Endothelial cell of umbilical vein (primary cell): Measurements from ENCODE around the gene CCDC146. TPM values are rescaled to one million over a fixed set of nuclear protein-coding genes. Genes with fewer than 3 reads are reported as not detected.

Experiments
- BruUV-seq: library from RNA; stranded (reverse); fragments of 400-500 nt; replicated peaks from 2 replicates; lab custom pipeline; 2021; lab: Mats Ljungman, UMichigan
- CTCF ChIA-PET: fragments of 300-600, 350-600 bp; sonication (Branson Sonifier 250); formaldehyde crosslinking; loops from one replicate; lab custom pipeline; 2021; ENCODE audit warnings: antibody characterized with exemption, inconsistent platforms; lab: Charles Lee
- POLR2A ChIA-PET: fragments of 300-600, 350-600 bp; sonication (Branson Sonifier 250); formaldehyde crosslinking; loops from one replicate; lab custom pipeline; 2021; ENCODE audit warnings: antibody characterized with exemption, inconsistent platforms; lab: Charles Lee
- DNase-seq: peaks from one replicate; pipeline ENCODE4 v3.0.0-alpha.2; 2011; ENCODE audit warnings: low read depth, low spot score
- FAIRE-seq: peaks from 2 replicates; lab custom pipeline; 2011; peaks lifted over from hg19 to GRCh38; lab: Jason Lieb, UNC
- H2AFZ ChIP-seq: 2 replicates; pipeline ENCODE4 v1.6.0; 2012; ENCODE audit warnings: low read depth, low read length, control low read depth, inconsistent platforms
- H3K27ac ChIP-seq: 2 replicates; pipeline ENCODE4 v1.5.1; 2011; ENCODE audit warnings: low read depth, mild to moderate bottlenecking, control low read depth, low read length, moderate library complexity; ENCODE audit not compliant: insufficient read depth
- H3K27me3 ChIP-seq, 2 experiments: 2 replicates each; pipeline versions ENCODE4 v1.6.0 to v1.6.1; 2011; ENCODE audit warnings: low read length in 2 of 2, mixed read lengths in 1 of 2; ENCODE audit not compliant: control insufficient read depth in 2 of 2, insufficient read depth in 2 of 2
- H3K36me3 ChIP-seq, 2 experiments: 2 replicates in 1 of 2; 3 replicates in 1 of 2; pipeline ENCODE4 v1.5.1; 2011; ENCODE audit warnings: low read length in 2 of 2, mild to moderate bottlenecking in 1 of 2, moderate library complexity in 1 of 2; ENCODE audit not compliant: control insufficient read depth in 2 of 2, insufficient read depth in 2 of 2; ENCODE audit errors: extremely low read depth in 1 of 2
- H3K4me1 ChIP-seq: 3 replicates; pipeline ENCODE4 v1.5.1; 2011; ENCODE audit warnings: mild to moderate bottlenecking, low read length; ENCODE audit not compliant: control insufficient read depth, insufficient read depth; ENCODE audit errors: extremely low read depth
- H3K4me2 ChIP-seq: 2 replicates; pipeline ENCODE4 v1.6.1; 2011; ENCODE audit warnings: low read length, control low read depth, mixed read lengths; ENCODE audit not compliant: insufficient read depth
- H3K4me3 ChIP-seq, 3 experiments: fragments of 200-600 bp in 1 of 3; sonication (generic), shearing (Covaris generic) in 1 of 3; replicated peaks in 1 of 3; 2 replicates each; pipeline ENCODE4 v1.5.1; 2011 to 2016; ENCODE audit warnings: control low read depth in 3 of 3, low read length in 3 of 3, mild to moderate bottlenecking in 2 of 3, inconsistent platforms in 1 of 3, low read depth in 1 of 3, moderate library complexity in 1 of 3; ENCODE audit not compliant: insufficient read depth in 1 of 3
- H3K79me2 ChIP-seq: 2 replicates; pipeline ENCODE4 v1.6.0; 2012; ENCODE audit warnings: low read length, inconsistent platforms; ENCODE audit not compliant: control insufficient read depth, insufficient read depth
- H3K9ac ChIP-seq: replicated peaks from 2 replicates; pipeline ENCODE3; 2011; ENCODE audit warnings: low read length, control low read depth; ENCODE audit not compliant: insufficient read depth; ENCODE audit errors: extremely low read depth
- H3K9me1 ChIP-seq: replicated peaks from 3 replicates; pipeline ENCODE4 v1.6.0; 2011; ENCODE audit warnings: mild to moderate bottlenecking, low read length; ENCODE audit not compliant: control insufficient read depth, insufficient read depth; ENCODE audit errors: extremely low read depth
- H3K9me3 ChIP-seq: replicated peaks from 2 replicates; pipeline ENCODE4 v1.5.1; 2012; ENCODE audit warnings: low read length, inconsistent platforms; ENCODE audit not compliant: control insufficient read depth, insufficient read depth
- H4K20me1 ChIP-seq: replicated peaks from 2 replicates; pipeline ENCODE3; 2011; ENCODE audit warnings: mild to moderate bottlenecking, low read length; ENCODE audit not compliant: control insufficient read depth, insufficient read depth; ENCODE audit errors: extremely low read depth
- EZH2 ChIP-seq: IDR thresholded peaks from 2 replicates; pipeline ENCODE4 v1.6.1; 2012; ENCODE audit warnings: borderline replicate concordance, low read depth, mild to moderate bottlenecking, moderate library complexity, low read length, inconsistent platforms; ENCODE audit not compliant: severe bottlenecking
- FOS ChIP-seq: IDR thresholded peaks from 2 replicates; pipeline ENCODE4 v1.6.1; 2011; ENCODE audit warnings: mild to moderate bottlenecking, low read length, moderate library complexity, borderline replicate concordance; ENCODE audit not compliant: insufficient read depth
- GATA2 ChIP-seq: IDR thresholded peaks from 2 replicates; pipeline ENCODE4 v1.7.0; 2011; ENCODE audit warnings: low read depth, mild to moderate bottlenecking, moderate library complexity, mixed read lengths, low read length; ENCODE audit not compliant: insufficient read length, insufficient read depth
- JUN ChIP-seq: IDR thresholded peaks from 2 replicates; pipeline ENCODE4 v1.6.1; 2011; ENCODE audit warnings: borderline replicate concordance, low read depth; ENCODE audit not compliant: insufficient read length, insufficient read depth
- MYC ChIP-seq: IDR thresholded peaks from one replicate; pipeline ENCODE4 v1.6.1; 2011; ENCODE audit warnings: mild to moderate bottlenecking, low read depth, low read length
- POLR2A ChIP-seq: IDR thresholded peaks from 2 replicates; pipeline ENCODE4 v1.6.1; 2012; ENCODE audit warnings: low read depth, mild to moderate bottlenecking, control low read depth, low read length
- POLR2AphosphoS5 ChIP-seq: IDR thresholded peaks from 2 replicates; pipeline ENCODE4 v1.6.1; 2012; ENCODE audit warnings: low read depth, mild to moderate bottlenecking, control low read depth, low read length, moderate library complexity; ENCODE audit not compliant: insufficient read depth
- dilution Hi-C: fragments of 300-500 bp; cut with MboI; formaldehyde crosslinking; loops from one replicate; pipeline ENCODE4 v1.15.0; 2019; ENCODE audit warnings: low sequenced_read_pairs; ENCODE audit not compliant: extremely low pct_ligation_motif_present
- intact Hi-C: fragments of 100-400 bp; cut with micrococcal nuclease; formaldehyde crosslinking; loops from one replicate; pipeline ENCODE4 v1.10.0; 2022
- polyA plus RNA-seq, 4 experiments: library from polyadenylated mRNA; depleted of rRNA in 3 of 4; stranded (reverse) in 3 of 4; unstranded in 1 of 4; fragments of >200 nt; gene quantifications; 2 replicates each; pipeline versions ENCODE4 v1.2.1 to v1.2.3, GENCODE V29; 2011 to 2012; ENCODE audit warnings: missing spikeins in 1 of 4
- total RNA-seq: library from RNA; stranded (reverse); gene quantifications from 2 replicates; pipeline ENCODE4 v1.2.3, GENCODE V29; 2021
- TF ChIP-seq, protein P1 (sequence below): IDR thresholded peaks from 2 replicates; pipeline ENCODE4 v1.6.1; 2011; ENCODE audit not compliant: insufficient read depth, insufficient read length
- TF ChIP-seq, protein P2 (sequence below), 2 donors: IDR thresholded peaks; 1 replicate in 1 of 2; 2 replicates in 1 of 2; pipeline ENCODE4 v1.5.1; 2011; ENCODE audit warnings: low read length in 2 of 2, mild to moderate bottlenecking in 2 of 2, moderate library complexity in 2 of 2, control low read depth in 1 of 2, inconsistent platforms in 1 of 2, low read depth in 1 of 2; ENCODE audit not compliant: insufficient read depth in 1 of 2; ENCODE audit errors: extremely low read depth in 1 of 2

CCDC146 gene
- total and polyA plus RNA-seq, 2 donors (not counting 3 experiments of a cell fraction or from before 2014, with no cell fraction given) = 0.65 to 2.2 TPM

DNA sequence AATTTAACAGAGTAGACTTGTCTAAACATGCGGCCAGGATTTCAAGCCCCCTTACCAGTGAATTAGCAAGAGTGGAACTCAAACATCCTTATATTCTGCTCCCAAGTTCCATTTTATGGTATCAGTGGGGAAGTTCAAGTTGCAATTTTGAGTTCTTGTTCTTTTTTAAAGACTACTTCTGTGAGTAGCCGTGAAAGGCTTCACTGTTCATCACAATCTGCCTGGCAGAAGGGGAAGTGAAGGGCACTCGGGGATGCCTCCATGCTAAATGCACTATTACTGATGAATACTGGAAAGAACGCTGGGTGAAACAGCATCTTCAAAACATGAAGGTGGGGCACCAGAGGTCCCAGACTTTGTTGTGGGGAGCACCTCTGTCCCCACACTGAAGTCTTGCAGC lies 99.7 kb downstream of the CCDC146 start:
- Histone ChIP-seq H3K4me2 (no peak overlapping the region), H3K36me3 (no peaks in the 10 kb centered on the region), H3K4me3 (no peak overlapping the region), H3K9ac (no peak overlapping the region), H3K9me3 (no peaks in the 10 kb centered on the region), H3K4me1 (peaks cover 3% of the 10 kb centered on the region), H2AFZ (no peak overlapping the region), H3K79me2 (no peaks in the 10 kb centered on the region), H4K20me1 (no peaks in the 10 kb centered on the region), H3K9me1 (no peaks in the 10 kb centered on the region), H3K27ac (no peak overlapping the region), H3K27me3 (peaks cover 0 to 4% of the 10 kb centered on the region in 2 experiments)
- POLR2A ChIA-PET = no interaction called here
- BruUV-seq = no TSS peak
- DNase-seq (no peak), FAIRE-seq (no peak)
- intact Hi-C loops (no loop called here), dilution Hi-C loops (no loop called here)
- TF ChIP-seq POLR2AphosphoS5 (no peak), FOS (no peak), JUN (no peak), MYC (no peak), GATA2 (no peak), POLR2A (no peak), EZH2 (no peak)
- TF ChIP-seq, protein P1, sequence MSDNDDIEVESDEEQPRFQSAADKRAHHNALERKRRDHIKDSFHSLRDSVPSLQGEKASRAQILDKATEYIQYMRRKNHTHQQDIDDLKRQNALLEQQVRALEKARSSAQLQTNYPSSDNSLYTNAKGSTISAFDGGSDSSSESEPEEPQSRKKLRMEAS = no peak
- CTCF ChIA-PET = no interaction called here

DNA sequence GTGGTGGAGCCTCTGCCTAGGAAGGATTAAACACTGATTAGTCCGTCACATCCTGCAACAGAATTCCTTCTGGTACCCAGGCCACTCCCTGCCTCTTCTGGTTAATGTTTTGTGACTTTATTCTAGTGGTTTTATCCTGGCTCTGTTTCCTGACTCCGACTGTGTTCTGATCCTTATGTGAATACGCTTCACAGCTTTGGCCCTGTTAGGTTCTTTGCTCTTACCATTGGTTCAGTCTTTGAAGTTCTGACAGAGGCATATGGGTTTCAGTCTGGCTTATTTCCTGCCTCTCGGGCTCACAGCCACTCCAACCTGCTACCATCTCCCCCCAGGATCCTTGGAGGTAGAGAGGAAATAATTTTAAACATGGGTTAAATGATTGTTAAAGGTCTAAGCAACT lies 100.4 kb downstream of the CCDC146 start:
- TF ChIP-seq EZH2 (no peak), MYC (no peak), FOS (no peak), GATA2 (no peak), JUN (no peak), POLR2AphosphoS5 (no peak), POLR2A (no peak)
- TF ChIP-seq, protein P1 = no peak
- TF ChIP-seq, protein P2, sequence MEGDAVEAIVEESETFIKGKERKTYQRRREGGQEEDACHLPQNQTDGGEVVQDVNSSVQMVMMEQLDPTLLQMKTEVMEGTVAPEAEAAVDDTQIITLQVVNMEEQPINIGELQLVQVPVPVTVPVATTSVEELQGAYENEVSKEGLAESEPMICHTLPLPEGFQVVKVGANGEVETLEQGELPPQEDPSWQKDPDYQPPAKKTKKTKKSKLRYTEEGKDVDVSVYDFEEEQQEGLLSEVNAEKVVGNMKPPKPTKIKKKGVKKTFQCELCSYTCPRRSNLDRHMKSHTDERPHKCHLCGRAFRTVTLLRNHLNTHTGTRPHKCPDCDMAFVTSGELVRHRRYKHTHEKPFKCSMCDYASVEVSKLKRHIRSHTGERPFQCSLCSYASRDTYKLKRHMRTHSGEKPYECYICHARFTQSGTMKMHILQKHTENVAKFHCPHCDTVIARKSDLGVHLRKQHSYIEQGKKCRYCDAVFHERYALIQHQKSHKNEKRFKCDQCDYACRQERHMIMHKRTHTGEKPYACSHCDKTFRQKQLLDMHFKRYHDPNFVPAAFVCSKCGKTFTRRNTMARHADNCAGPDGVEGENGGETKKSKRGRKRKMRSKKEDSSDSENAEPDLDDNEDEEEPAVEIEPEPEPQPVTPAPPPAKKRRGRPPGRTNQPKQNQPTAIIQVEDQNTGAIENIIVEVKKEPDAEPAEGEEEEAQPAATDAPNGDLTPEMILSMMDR (IDR thresholded peaks at IDR 0.05; ENCODE audit: extremely low read depth in 1 of 2, insufficient read depth in 1 of 2, low read depth in 1 of 2, low read length in 2 of 2) = no peak
- H3K4me2 ChIP-seq = no peak overlapping the region
- no peaks in the 10 kb centered on the region for H3K9me1 ChIP-seq
- no peak overlapping the region for H3K27ac ChIP-seq
- H3K4me3 ChIP-seq = no peak overlapping the region
- peaks cover 0 to 4% of the 10 kb centered on the region in 2 experiments for H3K27me3 ChIP-seq
- no peak for DNase-seq
- BruUV-seq = no TSS peak
- H4K20me1 ChIP-seq = no peaks in the 10 kb centered on the region
- H2AFZ ChIP-seq = no peak overlapping the region
- intact Hi-C loops (no loop called here), dilution Hi-C loops (no loop called here)
- ChIA-PET CTCF (no interaction called here), POLR2A (no interaction called here)
- peaks cover 3% of the 10 kb centered on the region for H3K4me1 ChIP-seq
- no peaks in the 10 kb centered on the region for H3K36me3 ChIP-seq
- no peak for FAIRE-seq
- H3K9me3 ChIP-seq = no peaks in the 10 kb centered on the region
- no peaks in the 10 kb centered on the region for H3K79me2 ChIP-seq
- H3K9ac ChIP-seq = no peak overlapping the region
